Subcutaneous adipose tissue (tissue), 4 donors: ENCODE measurements around the gene PSMD5. TPM values are rescaled to one million over a fixed set of nuclear protein-coding genes. Genes with fewer than 3 reads are reported as not detected.

Experiments
- total RNA-seq, 4 donors: library from RNA; depleted of rRNA; stranded (reverse); fragments of >200 nt; gene quantifications; one replicate each; pipeline ENCODE4 v1.1.0, GENCODE V29; 2016
- TF ChIP-seq, protein P1 (sequence below): fragments of 450-650 bp; IDR thresholded peaks from one replicate; pipeline ENCODE4 v1.5.1; 2016; ENCODE audit warnings: low read depth, mild to moderate bottlenecking, control low read depth, antibody characterized with exemption, moderate library complexity

The PSMD5 gene
- total RNA-seq, 4 donors from 2014 or later: 45.7 to 77.3 (median 52.0) TPM

GRCh38 chr9:120886490-120886967 is 43.8 kb upstream of the PSMD5 start:
- TF ChIP-seq, protein P1, sequence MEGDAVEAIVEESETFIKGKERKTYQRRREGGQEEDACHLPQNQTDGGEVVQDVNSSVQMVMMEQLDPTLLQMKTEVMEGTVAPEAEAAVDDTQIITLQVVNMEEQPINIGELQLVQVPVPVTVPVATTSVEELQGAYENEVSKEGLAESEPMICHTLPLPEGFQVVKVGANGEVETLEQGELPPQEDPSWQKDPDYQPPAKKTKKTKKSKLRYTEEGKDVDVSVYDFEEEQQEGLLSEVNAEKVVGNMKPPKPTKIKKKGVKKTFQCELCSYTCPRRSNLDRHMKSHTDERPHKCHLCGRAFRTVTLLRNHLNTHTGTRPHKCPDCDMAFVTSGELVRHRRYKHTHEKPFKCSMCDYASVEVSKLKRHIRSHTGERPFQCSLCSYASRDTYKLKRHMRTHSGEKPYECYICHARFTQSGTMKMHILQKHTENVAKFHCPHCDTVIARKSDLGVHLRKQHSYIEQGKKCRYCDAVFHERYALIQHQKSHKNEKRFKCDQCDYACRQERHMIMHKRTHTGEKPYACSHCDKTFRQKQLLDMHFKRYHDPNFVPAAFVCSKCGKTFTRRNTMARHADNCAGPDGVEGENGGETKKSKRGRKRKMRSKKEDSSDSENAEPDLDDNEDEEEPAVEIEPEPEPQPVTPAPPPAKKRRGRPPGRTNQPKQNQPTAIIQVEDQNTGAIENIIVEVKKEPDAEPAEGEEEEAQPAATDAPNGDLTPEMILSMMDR: no peak

GRCh38 chr9:120885958-120886357 is 43.2 kb upstream of the PSMD5 start:
- TF ChIP-seq, protein P1: no peak

- TF ChIP-seq, protein P1: no peak
Observed at GRCh38 chr9:120885457-120885856, 42.7 kb upstream of the PSMD5 start.

DNA sequence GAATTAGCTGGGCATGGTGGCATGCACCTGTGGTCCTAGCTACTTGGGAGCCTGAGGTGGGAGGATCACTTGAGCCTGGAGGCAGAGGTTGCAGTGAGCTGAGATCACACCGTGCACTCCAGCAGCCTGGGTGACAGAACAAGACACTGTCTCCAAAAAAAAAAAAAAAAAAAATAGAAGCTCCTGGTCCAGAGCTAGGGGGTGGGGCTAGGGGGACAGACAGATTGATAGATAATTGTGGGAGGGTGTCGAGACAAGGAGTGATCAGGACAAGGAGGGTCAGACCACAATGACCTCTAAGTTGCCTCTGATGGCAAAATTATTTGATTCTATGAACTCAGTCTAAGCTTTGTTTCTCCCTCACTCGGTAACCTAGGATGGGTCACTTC is 40.9 kb upstream of the PSMD5 start:
- TF ChIP-seq, protein P1: no peak

- TF ChIP-seq, protein P1: no peak
Observed at GRCh38 chr9:120882935-120883607, 40.3 kb upstream of the PSMD5 start.

- TF ChIP-seq, protein P1: no peak
Observed at GRCh38 chr9:120879446-120879845, 36.7 kb upstream of the PSMD5 start.

DNA sequence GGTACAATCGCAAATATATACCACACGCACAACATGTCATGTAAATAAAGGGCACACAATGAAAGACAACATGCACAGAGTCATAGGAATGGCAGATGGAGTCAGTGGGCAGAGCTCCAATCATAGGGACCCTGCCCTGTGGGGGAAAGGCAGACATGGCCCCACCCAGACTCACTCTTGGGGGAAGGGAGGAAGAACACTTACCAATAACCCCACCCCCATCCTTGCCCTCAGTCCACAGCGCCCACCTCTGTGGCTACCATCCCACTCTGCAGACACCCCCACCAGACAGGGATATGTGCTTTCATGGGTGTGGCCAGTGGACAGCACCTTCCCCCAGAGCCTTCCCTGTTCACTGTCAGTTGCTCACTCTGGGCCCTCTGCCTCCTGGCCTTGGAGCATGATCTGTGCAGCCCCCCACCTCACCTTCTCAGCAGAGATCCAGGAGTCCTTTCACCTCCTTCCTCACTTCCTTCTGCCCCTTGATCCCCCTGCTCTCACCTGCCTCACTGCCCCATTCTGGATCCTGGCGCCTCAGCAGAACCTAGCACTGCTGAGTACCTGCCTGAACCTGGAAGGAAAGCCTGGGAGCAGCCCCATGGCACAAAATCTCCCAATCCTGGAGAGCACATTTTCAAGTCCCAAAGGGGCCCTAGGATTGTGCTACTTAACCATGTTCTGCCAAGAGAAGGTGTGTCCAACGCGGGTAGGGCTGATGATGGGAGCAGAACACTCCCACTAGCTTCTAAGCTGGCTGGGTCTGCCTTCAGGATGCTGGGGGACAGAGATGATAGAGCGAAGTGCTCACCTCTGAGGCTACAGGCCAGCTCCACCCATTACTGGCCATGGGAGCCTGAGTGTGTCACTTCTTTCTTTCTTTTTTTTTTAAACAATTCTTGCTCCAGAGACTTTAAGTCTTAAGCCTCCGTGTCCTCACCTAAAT is 35.7 kb upstream of the PSMD5 start:
- TF ChIP-seq, protein P1: no peak
